Fibroblast of skin of right quadriceps (primary cell): ENCODE data around the gene SUGCT.
A peak's percentile ranks its signal among the peaks of the same experiment; 100 is the strongest.
"Not testable (repeated sequence)": the region's sequence is repeated elsewhere in the genome, so short reads cannot be mapped to it uniquely, and the experiment has no call there.

ENCODE experiments used
- DNase-seq: peaks from one replicate; pipeline ENCODE4 v3.0.0-alpha.2; 2013

SUGCT gene

GRCh38 chr7:40584667-40585433 lies 450.0 kb downstream of the SUGCT start:
- peak; percentile 77 for DNase-seq

- peak; percentile 86 for DNase-seq
These were observed 451.4 kb downstream of the SUGCT start for GRCh38 chr7:40586197-40586596.

DNA sequence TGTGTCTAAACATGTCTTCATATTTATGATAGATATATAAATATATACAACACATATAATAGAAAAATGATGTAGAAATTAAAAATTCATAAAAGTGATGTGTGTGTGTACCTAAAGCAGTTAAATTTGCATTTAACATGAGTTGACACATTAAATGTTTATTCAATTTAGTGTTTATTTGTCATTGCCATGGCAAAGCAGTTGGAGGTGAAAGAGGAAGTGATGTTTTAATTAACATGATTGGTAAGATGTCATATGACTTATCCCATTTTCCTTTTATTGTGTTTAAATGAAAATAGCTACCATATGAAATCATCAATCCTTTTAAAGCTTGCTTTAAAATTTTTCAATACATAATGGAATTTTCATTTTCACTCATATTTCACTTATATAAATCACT lies 452.6 kb downstream of the SUGCT start:
- DNase-seq: no peak

GRCh38 chr7:40595129-40595528 lies 460.3 kb downstream of the SUGCT start:
- no peak for DNase-seq

GRCh38 chr7:40595832-40596231 lies 461.0 kb downstream of the SUGCT start:
- DNase-seq: no peak

- no peak for DNase-seq
These were observed 462.7 kb downstream of the SUGCT start for GRCh38 chr7:40597517-40597916.

- DNase-seq: no peak
These were observed 464.1 kb downstream of the SUGCT start for GRCh38 chr7:40598915-40599314.

- no peak for DNase-seq
These were observed 465.0 kb downstream of the SUGCT start for GRCh38 chr7:40599836-40600235.

- not testable (repeated sequence) for DNase-seq
These were observed 467.5 kb downstream of the SUGCT start for GRCh38 chr7:40602351-40602750.

GRCh38 chr7:40604601-40605438 lies 470.0 kb downstream of the SUGCT start:
- peak; percentile 34 for DNase-seq

DNA sequence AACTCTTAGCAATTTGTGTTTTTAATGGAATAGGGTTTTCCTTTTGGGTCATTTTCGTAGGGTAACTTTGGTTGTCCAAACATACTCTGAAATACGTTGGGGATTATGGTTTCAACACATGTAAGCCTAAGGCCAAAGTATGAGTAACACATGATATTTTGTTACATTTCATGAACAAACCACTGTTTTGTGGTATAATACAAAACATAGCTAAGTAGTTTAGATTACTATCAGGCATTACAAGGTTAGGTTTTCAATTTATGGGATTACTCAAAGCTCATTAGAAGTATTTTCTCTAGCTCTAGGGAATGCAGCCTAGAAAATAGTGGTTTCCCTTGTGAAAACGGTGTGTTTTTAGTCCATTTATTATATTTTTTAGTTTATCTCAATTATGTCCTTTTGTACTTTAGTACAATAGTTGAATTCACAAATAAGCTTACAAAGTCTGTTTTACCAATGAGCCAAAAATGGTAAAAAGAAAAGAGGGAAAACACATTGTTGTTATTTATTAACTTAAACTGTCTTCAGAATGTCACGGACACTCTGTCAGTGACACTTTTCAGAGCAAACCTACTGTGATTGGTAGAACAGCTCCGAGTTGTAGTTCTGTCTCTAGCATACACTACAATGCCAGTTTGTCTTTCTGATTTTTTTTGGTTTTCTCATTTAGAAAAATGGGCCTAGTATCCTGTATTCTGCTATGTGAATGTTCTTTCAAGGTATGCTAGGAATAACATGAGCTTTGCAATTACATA lies 473.7 kb downstream of the SUGCT start:
- peak; percentile 31 for DNase-seq

- DNase-seq: no peak
These were observed 475.7 kb downstream of the SUGCT start for GRCh38 chr7:40610461-40610860.

DNA sequence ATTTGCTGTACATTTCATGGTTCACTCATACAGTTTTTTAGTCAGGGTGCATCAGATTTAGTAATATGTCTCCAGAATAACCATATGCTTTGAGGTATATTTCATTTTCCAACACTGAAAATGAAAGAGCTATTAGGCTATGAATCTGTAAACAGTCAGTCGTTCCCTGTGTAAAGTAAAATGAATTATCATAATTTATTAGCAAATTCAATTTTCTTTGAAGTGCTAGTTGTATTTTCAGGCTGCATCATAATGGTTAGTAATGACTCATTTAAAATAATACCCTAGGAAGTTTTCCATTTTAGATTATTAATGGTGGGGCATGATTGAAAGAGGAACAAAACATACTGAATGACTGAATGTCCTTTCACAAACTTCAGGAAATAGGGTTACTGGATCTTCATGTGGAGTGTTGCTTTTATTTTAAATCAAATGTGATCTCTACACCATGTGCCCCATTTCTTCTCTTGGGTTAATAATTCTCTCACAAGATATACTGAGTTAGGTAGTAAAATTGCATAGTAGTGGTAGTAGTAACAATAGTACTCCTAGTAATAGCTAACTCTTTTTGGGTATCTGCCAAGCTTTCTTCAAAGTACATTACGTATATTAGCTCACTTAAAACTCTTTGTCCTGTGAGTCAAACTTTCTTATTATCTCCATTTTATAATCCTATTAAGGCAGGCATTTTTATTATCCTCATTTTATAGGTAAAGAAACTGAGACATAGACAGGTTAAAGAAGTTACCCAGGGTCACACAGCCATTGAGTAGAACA lies 476.5 kb downstream of the SUGCT start:
- DNase-seq: no peak

DNA sequence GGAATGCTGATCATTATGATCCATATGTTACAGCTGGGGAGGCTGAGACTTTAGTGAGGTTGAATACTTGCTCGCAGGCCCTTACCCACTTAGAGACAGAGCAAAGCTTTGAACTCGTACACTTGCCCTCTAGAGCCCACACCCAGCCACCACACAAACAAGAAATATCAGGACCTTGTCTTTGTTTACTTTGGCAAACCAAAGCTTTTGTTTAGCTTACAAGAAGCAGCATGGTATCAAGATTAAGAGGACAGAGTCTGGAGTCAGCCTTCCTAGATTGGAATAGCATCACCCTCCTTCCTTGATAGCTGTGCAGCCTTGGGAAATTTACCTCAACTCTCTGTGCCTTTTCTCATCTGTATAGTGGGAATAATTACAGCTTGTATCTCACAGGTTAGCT lies 477.5 kb downstream of the SUGCT start:
- no peak for DNase-seq

- DNase-seq: no peak
These were observed 484.8 kb downstream of the SUGCT start for GRCh38 chr7:40619647-40620046.

DNA sequence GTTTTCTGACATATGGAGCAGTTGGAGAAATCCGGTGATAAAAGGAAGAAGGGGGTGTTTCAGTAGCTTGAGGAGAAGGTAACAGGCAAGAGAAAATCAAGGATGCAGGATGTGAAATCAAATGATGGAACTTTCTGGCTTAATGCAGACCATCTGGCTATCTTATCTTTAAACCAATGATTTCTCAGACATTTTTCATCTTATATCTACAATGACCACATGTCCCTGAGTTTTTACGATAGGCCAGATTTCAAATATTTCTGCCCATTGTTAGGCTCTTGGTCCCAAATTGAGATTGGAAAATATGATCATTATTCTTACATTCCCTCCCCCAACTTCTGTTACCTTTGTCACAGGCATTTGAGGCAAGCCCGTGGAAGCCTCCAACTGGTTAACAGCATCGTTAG lies 486.8 kb downstream of the SUGCT start:
- DNase-seq: no peak

DNA sequence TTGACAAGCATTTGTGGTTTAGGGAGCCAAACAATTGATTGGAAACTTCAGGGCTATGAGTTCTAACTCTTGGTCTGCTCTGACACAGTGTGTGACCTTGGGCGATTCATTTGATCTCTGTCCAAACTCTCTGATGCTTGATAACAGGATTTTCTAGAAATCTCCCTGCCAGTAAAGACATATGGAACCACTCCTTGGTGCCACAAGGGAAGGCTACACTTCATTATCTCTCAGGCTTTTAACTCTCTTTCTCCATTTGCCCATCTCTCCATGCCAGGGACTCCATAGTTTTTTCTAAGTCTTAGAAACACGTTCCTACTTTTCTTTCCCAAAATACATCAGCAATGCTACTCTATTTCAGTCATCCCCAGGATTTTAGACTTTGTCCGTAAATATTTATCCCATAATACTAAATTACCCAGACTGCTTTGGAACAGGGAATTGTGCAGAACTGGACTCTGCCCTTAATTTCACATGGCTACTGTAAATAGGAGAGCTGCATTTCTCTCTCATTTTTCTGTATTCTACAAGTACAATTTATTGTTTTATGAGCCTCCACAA lies 488.2 kb downstream of the SUGCT start:
- DNase-seq: no peak

- no peak for DNase-seq
These were observed 489.1 kb downstream of the SUGCT start for GRCh38 chr7:40623863-40624262.

- not testable (repeated sequence) for DNase-seq
These were observed 492.6 kb downstream of the SUGCT start for GRCh38 chr7:40627361-40627760.

- DNase-seq: no peak
These were observed 495.1 kb downstream of the SUGCT start for GRCh38 chr7:40629891-40630290.

DNA sequence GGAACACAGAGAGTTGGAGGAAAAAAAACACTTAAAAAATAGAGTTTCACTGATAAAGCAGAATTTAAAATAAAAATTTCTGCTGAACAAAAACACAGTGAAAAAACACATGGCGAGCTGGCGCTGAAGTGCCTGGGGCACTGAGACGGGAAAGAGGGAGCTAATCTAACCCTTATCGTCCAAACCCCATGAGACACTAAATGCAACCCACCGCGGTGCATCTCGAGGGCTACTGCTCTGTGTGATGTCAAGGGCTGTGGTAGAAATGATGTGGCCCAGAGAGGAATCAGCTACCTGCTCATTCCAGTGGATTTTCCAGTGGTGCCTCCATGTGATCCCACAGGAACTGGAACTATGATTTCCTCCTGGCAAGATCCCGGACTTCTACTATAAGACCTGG lies 499.3 kb downstream of the SUGCT start:
- no peak for DNase-seq
